HG03103 (cell line): Measurements from ENCODE around the gene MERTK.
"Not testable (repeated sequence)": the region's sequence is repeated elsewhere in the genome, so short reads cannot be mapped to it uniquely, and the experiment has no call there.

Source experiments
- ATAC-seq: cut with Tn5 transposase; IDR thresholded peaks from one replicate; pipeline ENCODE4 v1.9.1; 2021; ENCODE audit warnings: low read depth; ENCODE audit not compliant: unreplicated experiment

Gene MERTK

GRCh38 chr2:112033600-112033999 is 135.2 kb downstream of the MERTK start:
- no peak for ATAC-seq

- ATAC-seq, result no peak
Observed at GRCh38 chr2:112034924-112035323, 136.5 kb downstream of the MERTK start.

- ATAC-seq, result no peak
Observed at GRCh38 chr2:112035786-112036185, 137.4 kb downstream of the MERTK start.

DNA sequence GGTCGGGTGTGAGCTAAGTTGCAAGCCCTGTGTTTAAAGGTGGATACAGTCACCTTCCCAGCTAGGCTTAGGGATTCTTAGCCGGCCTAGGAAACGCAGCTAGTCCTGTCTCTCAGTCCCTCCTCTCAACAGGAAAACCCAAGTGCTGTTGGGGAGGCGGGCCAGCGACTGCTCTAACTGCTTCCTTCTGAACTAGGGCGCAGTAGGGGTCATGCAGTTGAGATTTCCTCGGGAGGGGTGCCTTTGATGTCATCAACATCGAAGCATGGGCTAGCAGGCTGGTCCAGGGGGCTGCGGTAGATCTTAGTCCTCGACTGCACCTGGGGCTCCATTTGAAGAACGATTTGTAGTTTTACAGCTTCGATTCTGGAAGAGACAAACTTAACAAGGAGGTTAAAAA is 141.1 kb downstream of the MERTK start:
- ATAC-seq, result not testable (repeated sequence)

GRCh38 chr2:112040066-112040465 is 141.7 kb downstream of the MERTK start:
- ATAC-seq, result not testable (repeated sequence)

- ATAC-seq, result not testable (repeated sequence)
Observed at GRCh38 chr2:112041460-112041859, 143.1 kb downstream of the MERTK start.

- ATAC-seq, result no peak
Observed at GRCh38 chr2:112045446-112046014, 147.1 kb downstream of the MERTK start.

GRCh38 chr2:112046231-112046630 is 147.8 kb downstream of the MERTK start:
- ATAC-seq, result no peak

DNA sequence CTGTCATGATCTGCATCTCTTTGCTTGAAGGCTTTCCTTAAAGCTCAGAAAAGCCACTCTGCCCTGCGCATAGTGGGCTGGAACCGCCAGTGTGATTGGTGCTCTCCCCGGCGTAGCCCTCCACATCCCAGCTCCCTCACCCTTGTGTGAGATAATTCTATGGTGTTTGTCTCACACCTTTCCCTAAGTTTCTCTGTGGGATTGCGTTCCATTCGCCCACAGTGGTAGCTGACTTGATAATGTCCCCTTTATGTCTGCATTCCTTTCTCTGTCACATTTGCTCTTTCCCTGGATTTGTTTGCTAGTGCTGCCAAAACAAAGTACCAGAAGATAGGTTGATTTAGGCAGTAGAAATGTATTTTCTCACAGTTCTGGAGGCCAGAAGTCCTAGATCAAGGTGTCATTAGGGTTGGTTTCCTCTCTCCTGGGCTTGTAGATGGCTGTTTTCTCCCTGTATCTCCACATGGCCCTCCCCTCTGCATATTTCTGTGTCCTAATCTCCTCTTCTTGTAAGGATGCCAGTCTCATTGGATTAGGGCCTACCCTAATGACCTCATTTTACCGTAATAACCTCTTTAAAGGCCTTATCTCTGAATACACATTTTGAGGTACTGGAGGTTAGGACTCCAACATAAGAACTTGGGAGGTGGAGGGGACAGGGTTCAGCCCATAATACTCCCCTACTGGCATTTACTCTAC is 149.3 kb downstream of the MERTK start:
- ATAC-seq, result no peak

GRCh38 chr2:112048236-112048592 is 149.8 kb downstream of the MERTK start:
- ATAC-seq, result no peak

DNA sequence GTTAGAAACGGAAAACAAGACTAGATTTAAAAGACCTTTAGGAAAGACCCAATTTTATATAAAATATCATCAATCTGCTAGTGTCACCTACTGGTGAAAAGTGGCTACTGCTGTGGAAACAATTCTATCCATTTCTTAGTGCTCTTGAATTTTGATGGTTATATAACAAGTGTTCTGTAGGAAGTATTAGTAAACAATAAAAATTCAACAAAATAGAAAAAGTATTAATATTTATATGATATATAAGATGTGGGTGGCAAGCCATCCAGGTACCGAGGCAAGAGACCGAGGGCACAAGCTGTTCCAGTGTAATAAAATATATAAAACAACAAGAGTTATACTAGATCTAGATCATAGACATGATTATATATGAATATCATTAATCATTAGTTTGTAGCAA is 150.5 kb downstream of the MERTK start:
- ATAC-seq, result no peak

- ATAC-seq, result no peak
Observed at GRCh38 chr2:112050316-112050715, 151.9 kb downstream of the MERTK start.

DNA sequence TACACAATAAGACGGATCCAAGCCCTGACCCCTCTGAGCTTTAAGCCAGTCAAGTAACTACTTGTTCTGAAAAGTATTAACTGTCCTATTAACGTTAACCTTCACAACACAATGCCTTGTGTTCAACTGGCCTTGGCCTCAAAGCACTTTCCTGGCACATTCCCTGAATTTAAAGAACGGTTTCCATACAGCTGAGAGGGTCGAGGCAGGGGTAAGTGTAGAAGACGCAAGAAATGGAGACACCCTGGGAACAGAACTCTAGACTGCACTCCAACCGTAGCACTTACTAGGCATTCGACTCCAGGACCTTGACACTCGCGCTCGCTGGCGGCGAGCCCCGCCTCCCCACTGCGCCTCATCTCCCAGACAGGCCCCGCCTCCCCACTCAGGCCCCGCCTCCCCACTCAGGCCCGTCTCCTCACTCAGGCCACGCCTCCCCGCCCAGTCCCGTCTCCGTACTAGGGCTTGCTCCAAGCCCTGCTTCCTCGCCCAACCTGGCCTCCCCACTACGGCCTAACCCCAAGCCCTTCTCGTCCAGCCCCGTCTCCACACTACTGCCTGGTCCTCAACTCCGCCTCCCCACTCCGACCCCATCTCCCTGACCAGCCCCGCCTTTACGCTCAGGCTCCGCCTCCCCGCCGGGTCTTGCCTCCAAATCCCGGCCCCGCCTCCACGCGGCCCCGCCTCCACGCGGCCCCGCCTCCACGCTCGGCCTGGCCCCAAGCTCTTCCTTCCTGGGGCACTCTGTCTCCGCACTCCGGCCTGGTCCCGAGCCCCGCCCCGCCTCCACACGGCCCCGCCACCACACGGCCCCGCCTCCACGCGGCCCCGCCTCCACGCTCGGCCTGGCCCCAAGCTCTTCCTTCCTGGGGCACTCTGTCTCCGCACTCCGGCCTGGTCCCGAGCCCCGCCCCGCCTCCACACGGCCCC is 155.8 kb downstream of the MERTK start:
- peak; percentile 49 for ATAC-seq

- peak; percentile 56 for ATAC-seq
Observed at GRCh38 chr2:112054847-112055729, 156.7 kb downstream of the MERTK start, which contains the start of gene TMEM87B. Gene TMEM87B (plus strand): TSS chr2:112055269. CDS start chr2:112055592, 323 bp downstream.

DNA sequence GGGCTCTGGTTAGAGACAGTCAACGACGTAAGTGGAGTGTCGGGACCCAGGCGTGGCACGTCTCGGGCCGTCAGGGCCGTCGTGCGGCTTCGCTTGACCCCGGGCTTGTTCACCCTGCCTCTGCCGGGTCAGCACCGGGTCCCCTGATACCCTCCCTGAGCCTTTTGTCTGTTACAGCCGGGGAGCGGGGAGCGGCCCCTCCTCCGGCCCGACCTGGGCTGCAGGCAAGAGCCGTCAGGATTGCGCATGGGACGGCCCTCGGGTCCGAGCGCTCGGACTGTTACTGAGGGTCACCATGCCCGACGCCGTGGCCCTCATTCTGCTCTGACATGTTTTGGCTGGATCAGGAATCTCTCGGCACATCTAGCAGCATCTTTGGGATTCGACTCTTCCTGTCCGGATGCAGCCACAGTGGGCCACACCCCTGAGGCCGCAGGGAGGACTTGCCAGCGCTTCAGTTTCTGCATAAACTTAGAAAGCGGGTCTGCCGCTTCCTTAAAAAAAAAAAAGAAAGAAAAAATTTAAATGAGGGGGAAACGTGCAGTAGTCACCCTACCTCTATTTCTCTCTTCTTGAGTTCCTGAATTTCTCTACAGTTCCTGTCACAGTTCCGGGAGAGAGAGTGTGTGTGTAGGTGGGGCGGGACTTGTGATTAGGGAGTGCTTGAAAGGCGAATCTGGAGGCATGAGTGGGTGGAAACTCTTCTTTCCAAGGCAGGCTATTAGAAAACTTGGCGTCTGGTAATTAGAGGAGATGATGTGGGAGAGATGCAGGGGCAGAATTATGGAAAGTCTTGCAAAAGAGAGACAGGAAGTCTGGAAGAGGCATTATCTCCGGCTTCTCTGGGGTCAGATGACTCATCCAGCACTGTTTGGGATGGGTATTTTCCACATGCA is 157.6 kb downstream of the MERTK start:
- ATAC-seq, result no peak

GRCh38 chr2:112056626-112056987 is 158.2 kb downstream of the MERTK start:
- ATAC-seq, result no peak

GRCh38 chr2:112059671-112060070 is 161.3 kb downstream of the MERTK start:
- no peak for ATAC-seq

DNA sequence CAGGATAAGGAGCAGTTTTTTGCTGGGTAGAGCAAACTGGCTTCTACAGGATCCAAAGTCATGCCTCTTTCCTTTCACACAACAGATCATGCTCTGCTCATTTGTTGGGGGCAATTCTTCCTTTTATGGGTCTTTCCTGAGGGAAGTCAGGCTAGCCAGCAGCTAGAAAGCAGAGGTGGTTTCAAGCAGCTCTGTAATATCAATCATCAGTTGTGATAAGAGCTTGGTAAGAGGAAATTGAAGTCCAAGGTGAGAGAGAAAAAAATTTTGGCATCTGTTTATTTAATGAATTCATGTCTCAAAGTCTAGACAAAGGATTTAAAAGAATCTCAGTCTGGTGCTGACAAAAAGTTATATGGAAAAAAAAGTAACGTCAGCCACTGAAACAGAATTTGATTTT is 162.9 kb downstream of the MERTK start:
- ATAC-seq, result no peak

DNA sequence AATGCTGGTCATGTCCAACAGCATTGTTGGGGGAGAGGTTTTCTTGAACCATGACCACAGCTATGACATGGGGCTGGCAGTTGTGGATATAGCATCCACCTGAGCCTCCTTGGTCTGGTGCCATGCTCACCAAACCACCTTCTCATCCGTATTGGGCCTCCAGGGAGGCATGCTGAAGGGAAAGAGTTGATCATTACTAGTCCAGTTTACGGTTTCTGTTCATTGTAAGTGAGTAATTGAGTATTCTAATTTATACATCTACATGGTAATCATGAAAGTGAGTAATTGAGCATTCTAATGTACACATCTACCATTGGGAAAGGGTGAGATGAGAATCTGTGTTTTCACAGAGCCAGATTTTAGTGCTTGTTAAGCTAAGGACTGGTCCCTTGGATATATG is 163.4 kb downstream of the MERTK start:
- no peak for ATAC-seq
